ENCODE measurements around the gene SMARCC1.

SMARCC1 gene

GRCh38 chr3:47636921-47637320, 144.8 kb downstream of the SMARCC1 start:
- no peak for DNase-seq (ENCODE audit: low read depth in 1 of 2, low spot score in 1 of 2)

- no peak for DNase-seq (ENCODE audit: low read depth in 1 of 2, low spot score in 1 of 2)
These were observed 145.5 kb downstream of the SMARCC1 start for GRCh38 chr3:47636225-47636624.

- no peak for DNase-seq (ENCODE audit: low read depth in 1 of 2, low spot score in 1 of 2)
These were observed 146.2 kb downstream of the SMARCC1 start for GRCh38 chr3:47635536-47635935.

GRCh38 chr3:47634996-47635395, 146.7 kb downstream of the SMARCC1 start:
- no peak for DNase-seq (ENCODE audit: low read depth in 1 of 2, low spot score in 1 of 2)

DNA sequence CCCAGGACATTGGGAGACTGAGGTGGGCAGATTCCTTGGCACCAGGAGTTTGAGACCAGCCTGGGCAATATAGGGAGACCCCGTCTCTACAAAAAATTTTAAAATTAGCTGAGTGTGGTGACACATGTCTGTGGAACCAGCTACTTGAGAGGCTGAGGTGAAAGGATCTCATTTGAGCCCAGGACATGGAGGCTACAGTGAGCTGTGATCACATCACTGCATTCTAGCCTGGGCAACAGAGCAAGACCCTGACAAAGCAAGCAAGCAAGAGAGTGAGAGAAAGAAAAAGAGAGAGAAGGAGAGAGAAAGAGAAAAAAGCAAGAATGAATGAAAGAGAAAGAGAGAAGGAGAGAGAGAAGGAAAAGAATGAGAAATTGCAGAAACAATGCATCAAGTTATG, 150.9 kb downstream of the SMARCC1 start:
- DNase-seq (ENCODE audit: low read depth in 1 of 2, low spot score in 1 of 2), result no peak

- no peak for DNase-seq (ENCODE audit: low read depth in 1 of 2, low spot score in 1 of 2)
These were observed 151.9 kb downstream of the SMARCC1 start for GRCh38 chr3:47629770-47630169.

DNA sequence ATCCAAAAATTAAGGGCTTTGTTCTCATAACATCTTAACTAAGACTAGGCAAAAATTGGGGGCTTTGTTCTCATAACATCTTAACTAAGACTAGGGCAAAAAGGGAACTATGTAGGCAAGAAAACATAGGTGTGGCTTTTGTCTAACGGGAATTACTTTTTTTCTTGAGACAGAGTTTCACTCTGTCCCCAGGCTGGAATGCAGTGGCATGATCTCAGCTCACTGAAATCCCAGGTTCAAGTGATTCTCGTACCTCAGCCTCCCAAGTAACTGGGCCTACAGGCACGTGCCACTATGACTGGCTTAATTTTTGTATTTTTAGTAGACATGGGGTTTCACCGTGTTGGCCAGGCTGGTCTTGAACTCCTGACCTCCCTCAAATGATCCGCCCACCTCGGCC, 153.3 kb downstream of the SMARCC1 start:
- no peak for DNase-seq (ENCODE audit: low read depth in 1 of 2, low spot score in 1 of 2)

DNA sequence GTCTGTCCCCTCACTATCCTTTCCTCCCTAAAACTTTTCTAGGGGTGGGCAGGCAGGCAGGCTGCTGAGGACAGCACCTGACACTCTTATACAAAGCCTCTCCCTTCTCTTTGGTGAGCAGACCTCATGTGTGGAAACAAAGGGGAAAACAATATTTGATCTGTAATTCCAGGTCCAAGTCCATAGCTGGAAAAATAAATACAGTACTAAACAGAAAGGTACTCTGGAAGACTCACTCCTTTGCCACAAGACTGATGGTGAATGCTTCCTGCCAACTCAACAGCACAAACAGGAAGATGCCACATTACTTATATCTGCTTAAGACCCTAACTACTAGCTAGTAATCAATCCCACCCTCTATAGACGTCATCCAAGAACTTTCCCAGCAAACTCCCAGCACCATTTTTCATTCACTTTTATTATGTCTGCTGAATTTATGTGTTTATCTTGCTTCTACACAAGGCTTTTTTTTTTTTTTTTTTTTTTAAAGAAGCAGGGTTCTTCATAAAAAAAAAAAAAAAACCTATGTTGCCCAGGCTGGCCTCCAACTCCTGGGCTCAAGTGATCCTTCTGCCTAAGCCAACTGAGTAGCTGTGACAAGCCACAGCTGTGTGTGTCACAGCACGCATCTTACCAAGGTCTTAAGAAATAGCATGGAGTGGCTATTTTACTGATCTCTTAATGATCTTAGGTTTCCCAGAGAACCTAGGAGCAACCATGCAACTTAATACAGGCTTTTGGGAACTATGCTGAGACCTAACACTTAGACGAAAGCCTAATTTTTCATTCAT, 158.8 kb downstream of the SMARCC1 start:
- DNase-seq (ENCODE audit: low read depth in 1 of 2, low spot score in 1 of 2), result no peak

DNA sequence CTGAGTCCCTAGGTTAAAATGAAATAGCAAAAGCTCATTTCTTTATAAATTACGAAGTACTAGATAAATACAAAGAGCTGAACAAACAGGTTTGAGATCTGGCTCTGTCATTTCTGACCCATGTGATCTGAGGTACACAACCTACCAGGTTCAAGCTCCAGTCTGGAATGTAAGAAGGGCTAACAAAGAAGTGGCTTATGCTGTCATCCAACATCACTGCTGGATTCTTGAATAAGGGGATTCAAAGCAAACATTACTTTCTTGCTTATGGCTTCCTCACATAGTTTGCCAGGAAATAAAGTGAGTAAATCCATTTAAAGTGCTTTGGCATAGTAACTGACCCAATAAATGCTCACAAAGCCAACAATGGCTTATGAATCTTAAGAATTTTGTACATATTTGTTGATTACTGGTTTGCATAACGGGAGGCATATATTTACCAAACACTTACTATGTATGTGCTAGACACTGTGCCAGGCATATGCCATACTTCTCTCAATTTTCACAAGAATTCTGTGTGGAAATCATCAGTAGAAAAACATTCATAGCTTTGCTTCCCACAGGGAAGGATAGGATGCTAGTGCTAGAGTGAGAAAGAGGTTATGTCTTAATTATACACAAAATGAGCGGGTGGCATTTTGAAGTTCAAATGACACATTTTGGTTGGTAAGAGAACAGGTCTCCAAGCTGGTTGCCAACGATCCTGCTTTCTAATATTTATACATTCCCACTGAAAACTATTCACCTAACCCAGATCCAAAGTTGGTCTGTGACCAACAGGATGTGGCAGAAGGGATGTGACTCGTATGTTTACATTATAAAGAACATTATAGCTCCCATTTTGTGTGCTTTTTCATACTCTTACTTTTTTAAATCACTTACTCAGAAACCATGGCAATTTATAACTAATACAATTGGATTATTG, 164.3 kb downstream of the SMARCC1 start:
- no peak for DNase-seq (ENCODE audit: low read depth in 1 of 2, low spot score in 1 of 2)

DNA sequence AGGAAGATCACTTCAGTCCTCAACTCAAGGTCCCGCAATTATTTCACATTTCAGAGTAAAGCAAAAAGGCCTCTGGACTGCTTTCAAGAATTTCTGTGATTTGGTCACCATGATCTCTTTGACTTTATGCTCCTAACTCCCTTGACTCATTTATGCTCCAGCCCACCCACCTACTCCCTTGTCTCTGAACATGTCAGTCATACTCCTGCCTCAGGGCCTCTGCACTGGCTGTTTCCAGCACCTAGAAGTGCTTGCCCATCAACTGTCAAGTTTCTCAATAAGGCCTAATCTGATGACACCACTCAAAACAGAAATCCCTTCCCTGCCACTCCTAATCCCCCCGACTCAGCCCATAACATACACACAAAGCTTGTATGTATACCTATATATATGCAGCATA, 166.9 kb downstream of the SMARCC1 start:
- no peak for DNase-seq (ENCODE audit: low read depth in 1 of 2, low spot score in 1 of 2)

DNA sequence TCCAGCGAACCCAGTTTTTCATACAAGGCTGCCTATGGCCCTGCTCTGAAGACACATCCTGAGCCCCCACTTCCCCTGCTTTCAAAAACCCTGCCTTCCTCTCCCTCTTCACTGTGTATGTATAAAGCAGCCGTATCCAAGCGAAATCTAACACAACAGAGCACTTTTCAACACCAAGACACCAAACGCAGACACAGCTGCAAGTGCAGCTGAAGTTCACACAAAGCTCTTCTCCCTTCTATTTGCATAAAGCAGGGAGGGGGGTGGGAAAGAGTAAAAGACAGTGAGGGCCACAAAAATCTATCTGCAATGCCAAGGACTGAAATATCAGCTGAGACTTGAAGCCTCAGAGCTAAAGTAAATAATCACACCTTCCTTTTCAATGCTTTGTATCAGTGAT, 168.0 kb downstream of the SMARCC1 start:
- DNase-seq (ENCODE audit: low read depth in 1 of 2, low spot score in 1 of 2), result no peak

DNA sequence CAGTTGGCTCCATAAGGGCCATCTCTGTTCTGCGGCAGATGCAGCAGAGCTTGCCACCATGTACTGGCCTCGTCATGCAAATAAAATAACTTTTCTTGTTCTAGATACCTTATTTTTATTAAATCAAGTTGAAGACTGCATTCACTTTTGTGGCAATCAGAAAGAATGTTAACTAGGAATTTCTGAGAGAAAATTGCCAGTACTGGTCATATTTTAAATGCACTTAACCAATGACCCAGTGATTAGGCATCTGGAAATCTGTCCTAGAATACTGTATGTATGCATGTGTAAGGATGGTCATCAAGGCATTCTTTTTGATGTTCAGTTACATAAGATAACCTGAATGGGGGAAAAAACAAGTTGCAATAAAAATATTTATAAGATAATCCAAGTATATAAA, 168.8 kb downstream of the SMARCC1 start:
- no peak for DNase-seq (ENCODE audit: low read depth in 1 of 2, low spot score in 1 of 2)

GRCh38 chr3:47612178-47612577, 169.5 kb downstream of the SMARCC1 start:
- no peak for DNase-seq (ENCODE audit: low read depth in 1 of 2, low spot score in 1 of 2)

DNA sequence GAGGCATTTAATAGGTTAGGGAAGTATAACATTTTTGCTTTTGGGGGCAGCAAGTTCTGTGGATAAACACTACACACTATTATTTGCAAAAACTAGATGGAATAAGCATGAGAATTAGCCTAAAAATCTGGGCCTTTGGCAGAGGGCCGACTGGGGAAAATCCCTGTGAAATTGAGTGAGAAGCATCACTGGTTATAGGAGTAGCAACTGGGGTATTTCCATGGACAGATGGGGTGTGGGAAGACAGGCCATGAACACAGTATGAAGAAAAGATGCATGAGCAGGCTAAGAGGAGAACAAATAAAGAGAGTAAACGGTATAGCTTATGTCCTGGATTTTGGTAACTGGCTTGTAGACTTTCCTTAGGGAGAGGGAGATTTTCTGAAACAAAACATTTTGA, 170.1 kb downstream of the SMARCC1 start:
- no peak for DNase-seq (ENCODE audit: low read depth in 1 of 2, low spot score in 1 of 2)

GRCh38 chr3:47610583-47610982, 171.1 kb downstream of the SMARCC1 start:
- no peak for DNase-seq (ENCODE audit: low read depth in 1 of 2, low spot score in 1 of 2)

DNA sequence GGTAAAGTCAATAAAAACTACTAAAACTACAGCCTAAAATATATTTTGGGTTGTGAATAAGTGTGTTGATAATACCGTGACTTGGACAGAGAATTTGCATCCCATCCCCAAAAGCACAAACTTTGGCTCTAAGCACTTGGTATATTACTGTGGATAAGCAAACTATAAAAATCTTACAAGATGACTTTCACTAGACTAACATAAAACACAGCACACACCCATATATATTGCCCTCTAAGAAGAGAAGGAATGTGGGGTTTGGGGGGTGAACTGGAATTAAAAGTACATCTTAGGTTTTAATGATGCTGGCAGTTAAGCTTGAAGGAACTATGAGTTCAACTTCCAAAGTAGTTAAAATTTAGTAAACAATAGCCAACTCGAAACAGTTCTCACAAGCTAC, 174.4 kb downstream of the SMARCC1 start:
- DNase-seq (ENCODE audit: low read depth in 1 of 2, low spot score in 1 of 2), result no peak

- DNase-seq (ENCODE audit: low read depth in 1 of 2, low spot score in 1 of 2), result no peak
These were observed 175.5 kb downstream of the SMARCC1 start for GRCh38 chr3:47606165-47606564.

- DNase-seq (ENCODE audit: low read depth in 1 of 2, low spot score in 1 of 2), result no peak
These were observed 176.0 kb downstream of the SMARCC1 start for GRCh38 chr3:47605652-47606051.

DNA sequence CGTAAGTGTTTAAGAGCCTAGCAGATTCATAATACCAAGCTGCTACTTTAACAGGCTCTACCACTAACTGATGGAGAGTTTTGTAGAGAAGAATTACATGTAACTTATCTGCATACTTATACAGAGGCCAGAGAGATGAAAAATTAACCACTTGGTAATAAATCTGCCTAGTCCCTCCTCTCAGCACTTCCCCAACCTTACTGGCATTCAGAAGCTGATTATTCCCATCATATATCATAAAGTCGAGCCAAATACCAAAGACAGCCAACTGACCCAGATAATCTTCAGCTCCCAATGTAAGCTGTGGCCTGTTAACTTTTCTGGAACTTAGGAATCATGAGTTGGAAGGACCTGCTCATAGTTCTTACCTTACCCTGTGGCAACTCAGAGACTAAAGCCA, 177.5 kb downstream of the SMARCC1 start:
- no peak for DNase-seq (ENCODE audit: low read depth in 1 of 2, low spot score in 1 of 2)

DNA sequence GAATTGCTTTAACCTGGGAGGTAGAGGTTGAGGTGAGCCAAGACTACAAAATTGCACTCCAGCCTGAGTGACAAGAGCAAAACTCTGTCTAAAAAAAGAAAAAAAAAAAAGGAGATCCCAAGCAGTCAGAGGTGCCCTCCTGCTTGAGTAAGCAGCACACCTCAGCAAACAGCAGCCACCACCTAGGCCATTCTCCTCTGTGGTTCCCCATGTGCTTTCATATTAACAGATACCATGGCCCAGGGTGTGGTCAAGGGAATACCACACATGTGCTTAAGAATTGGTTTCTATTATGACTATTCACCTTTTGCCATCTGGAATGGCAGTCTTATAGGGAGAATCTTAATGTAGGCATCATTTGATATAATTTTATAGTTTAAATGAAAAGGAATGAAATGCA, 178.4 kb downstream of the SMARCC1 start:
- no peak for DNase-seq (ENCODE audit: low read depth in 1 of 2, low spot score in 1 of 2)

GRCh38 chr3:47601281-47601680, 180.4 kb downstream of the SMARCC1 start:
- no peak for DNase-seq (ENCODE audit: low read depth in 1 of 2, low spot score in 1 of 2)

DNA sequence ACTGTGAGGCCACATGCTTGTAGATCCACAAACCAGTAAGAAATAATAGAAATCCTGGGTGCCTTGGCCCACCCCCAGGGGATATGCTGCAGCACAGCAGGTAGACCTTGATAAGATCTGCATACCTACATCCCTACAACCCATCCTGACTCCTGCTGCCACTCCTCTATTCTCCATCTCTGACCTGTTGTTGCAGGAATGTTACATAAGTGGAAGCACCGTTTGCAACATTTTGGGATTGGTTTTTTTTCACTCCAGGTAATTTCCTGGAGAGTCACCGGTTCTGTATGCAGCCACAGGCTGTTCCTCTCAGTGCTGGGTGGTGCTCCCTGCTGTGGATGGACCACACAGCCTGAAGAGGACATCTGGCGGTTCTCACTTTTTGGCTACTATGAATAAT, 186.9 kb downstream of the SMARCC1 start:
- no peak for DNase-seq (ENCODE audit: low read depth in 1 of 2, low spot score in 1 of 2)

All from stimulated activated CD4-positive, alpha-beta T cell treated with anti-CD3 and anti-CD28 coated beads, Interleukin-15, amount 100 ng/mL, for 1 hour (primary cell).